Islet of Langerhans (tissue), 1 donor: ENCODE data around the gene MYO3B.
"Not testable (repeated sequence)": the region's sequence is repeated elsewhere in the genome, so short reads cannot be mapped to it uniquely, and the experiment has no call there.

Experiments used
- FAIRE-seq: peaks from one replicate; lab custom pipeline; 2011; peaks lifted over from hg19 to GRCh38; lab: Jason Lieb, UNC

Gene MYO3B

DNA sequence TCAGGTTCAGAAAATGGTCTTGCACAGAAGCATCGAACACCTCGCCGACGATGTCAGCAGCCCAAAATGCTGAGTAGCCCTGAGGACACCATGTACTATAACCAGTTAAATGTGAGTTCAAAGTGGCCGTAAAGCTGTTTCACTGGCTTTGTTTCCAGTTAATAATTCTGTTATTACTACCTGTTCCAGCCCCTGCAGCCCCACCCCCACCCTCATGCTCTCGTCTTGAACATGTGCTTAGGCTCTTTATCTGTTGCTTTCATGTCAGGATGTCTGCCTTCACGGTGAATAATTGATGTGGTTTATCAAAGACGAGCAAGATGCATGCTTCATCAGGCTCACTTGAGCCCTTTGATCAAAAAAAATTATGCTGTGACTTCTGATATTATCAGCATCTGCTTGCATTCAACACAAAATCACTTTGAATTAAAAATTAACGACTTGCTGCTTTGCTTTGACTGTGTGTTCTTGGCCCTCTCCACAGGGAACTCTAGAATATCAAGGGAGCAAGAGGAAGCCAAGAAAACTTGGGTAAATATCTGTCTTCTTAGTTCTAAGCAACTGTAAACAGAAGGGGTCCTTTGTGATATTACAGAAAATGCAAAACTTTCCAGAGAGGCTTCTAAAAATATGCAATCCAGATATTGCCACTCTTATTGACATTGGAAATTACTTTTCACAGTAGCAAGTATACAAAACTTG is 473.8 kb downstream of the MYO3B start:
- FAIRE-seq: no peak

DNA sequence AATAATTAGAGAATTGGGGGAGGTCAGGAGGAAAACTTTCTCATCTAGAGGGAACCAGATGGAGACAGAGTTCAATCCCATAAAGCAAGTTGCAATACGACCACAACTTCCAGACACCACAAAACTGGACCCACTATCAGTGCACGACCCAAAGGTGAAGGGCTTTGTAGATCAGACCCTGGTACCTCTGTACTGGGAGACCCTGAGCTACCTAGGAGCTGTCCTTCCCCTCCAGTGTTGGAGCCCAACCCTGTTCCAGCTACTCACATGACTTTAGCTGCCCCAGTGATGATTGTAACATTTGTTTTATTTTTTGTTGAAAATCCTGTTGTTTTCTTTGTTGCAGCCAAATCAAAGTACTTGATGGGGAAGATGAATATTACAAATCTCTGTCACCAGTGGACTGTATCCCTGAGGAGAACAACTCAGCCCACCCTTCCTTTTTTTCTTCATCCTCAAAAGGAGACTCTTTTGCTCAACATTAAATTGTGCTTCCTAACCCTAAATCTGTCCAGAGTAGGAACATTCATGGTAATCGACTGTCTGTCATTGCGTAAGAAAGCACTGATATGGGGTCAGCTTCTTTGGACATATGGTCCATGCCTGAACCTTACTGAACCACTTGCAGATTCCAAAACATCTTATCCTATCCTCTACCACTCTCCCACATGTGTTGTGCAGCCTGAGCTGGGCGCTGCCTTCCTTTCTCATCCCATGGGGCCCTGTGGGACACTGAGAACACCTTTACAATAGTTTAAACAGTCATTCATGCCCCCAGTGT is 474.9 kb downstream of the MYO3B start:
- no peak for FAIRE-seq

DNA sequence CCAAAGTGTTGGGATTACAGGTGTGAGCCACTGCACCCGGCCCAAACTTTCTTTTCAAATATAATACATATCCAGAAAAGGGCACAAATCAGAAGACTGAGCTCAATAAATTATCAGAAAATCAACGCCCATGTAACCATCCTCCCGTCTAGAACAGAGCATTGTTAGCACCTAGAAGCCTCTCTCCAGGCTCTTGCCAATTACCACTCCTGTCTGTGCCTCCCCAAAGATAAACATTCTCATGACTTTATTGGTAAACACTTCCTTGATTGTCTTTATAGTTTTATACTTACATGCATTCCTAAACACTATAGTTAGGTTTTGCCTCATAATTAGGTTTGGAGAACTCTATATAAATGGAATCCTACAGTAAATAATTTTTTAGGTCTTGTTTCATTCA is 478.7 kb downstream of the MYO3B start:
- no peak for FAIRE-seq

DNA sequence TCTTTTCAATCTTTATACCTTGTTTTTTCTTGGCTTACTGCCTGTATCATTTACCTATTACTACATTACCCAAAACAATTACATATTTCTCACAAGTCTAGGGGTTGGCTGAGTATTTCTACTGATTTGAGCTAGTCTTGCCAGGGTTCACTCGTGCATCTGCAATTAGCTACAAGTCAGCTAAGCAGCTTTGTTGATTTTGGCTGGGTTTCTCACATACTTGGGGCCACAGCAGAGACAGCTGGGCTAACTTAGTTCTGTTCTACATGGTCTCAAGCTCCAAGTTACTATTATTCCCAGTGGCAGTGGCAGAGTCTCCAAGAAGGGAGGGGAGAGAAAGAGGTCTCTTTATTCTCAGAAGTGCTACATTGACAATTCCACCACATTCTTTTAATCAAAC is 482.5 kb downstream of the MYO3B start:
- FAIRE-seq: no peak

DNA sequence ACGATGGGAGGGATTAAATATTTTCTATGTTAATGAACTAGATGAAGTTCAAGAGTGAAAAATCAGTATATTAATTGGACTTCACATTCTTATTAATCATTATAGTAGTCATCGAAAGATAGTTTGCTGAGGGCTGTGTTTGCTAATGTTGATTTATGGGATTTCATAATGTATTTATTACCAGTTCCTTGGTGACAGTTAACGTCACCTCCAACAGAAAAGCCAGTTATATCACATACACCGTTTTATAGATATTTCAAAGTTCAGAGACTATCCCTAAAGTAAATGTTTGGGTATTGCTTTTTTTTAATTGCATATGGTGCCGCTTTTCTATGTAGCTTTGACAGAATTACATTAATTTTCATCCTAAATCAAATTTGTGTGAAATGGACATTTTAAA is 487.8 kb downstream of the MYO3B start:
- no peak for FAIRE-seq

DNA sequence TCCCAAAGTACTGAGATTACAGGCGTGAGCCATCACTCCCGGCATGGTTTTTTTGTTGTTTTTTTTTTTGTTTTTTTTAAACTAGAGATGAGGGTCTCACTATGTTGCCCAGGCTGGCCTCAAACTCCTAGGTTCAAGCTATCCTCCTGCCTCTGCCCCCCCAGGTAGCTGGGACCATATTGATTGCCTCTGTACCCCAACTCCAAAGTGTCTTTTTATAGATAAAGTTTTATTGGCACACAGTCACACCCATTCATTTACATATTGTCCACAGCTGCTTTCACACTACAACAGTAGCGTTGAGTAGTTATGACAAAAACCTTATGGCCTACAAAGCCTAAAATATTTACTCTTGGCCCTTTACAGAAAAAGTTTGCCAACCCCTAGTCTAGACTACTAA is 492.0 kb downstream of the MYO3B start:
- no peak for FAIRE-seq

DNA sequence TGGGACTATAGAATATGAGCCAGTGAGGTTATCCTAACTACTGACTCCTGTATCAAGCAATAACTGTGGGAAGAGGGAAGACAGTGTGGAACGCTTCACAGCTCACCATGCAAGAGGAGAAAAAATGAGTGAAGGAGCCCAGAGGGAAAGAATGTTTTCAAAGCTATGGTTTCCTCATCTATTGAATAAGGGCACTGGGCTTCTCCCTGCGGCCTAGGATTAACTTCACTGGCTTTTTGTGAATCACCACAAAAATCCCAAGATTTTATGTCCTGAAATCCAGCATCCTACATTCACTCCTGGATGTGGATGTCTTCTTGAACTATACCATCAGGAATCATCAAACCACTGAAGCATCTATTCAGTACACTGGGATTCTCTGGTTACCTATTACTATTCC is 492.7 kb downstream of the MYO3B start:
- no peak for FAIRE-seq

DNA sequence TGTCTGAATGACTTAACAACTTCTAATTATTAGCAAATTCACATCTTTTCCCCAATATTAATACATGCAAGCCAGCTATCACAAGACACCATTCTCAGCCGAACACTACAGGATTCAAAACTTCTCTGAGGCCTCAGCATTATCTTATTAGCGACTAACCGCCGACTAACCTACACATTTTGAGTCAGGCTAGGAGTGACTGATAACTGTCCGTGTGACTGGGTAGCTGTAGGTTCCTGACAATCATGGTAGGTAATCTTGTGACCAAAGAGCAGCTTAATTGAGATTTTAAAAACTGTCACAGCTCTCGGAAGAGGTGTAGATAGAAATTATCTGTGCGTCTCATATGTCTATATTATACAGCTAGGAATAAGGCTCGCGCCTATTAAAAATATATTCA is 493.1 kb downstream of the MYO3B start:
- no peak for FAIRE-seq

DNA sequence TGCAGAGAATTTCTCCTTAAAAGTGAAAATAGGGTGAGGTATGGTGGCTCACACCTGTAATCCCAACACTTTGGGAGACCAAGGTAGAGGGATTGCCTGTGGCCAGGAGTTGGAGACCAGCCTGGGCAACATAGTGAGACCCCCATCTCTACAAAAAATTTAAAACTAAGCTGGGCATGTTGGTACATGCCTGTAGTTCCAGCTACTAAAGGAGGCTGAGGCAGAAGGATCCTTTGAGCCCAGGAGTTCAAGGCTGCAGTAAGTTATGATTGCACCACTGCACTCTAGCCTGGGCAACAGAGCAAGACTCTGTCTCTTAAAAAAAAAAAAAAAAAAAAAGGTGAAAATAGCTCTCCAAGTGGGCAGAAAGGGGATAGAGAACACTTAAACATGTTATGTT is 496.3 kb downstream of the MYO3B start:
- not testable (repeated sequence) for FAIRE-seq

DNA sequence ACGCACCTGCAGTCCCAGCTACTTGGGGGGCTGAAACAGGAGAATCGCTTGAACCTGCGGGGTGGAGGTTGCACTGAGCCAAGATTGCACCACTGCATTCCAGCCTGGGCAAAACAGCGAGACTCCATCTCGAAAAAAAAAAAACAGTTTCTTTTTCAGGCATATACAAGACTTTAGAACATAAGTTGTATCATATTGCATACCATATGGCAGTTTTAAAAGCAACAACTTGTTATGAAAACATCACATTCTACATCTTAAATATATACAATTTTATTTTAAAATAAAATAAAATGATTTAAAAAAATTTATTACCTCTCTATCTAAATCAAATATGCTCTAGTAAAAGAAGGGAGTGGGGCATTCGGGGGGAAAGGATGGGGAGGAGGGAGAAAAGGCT is 497.8 kb downstream of the MYO3B start:
- FAIRE-seq: no peak

DNA sequence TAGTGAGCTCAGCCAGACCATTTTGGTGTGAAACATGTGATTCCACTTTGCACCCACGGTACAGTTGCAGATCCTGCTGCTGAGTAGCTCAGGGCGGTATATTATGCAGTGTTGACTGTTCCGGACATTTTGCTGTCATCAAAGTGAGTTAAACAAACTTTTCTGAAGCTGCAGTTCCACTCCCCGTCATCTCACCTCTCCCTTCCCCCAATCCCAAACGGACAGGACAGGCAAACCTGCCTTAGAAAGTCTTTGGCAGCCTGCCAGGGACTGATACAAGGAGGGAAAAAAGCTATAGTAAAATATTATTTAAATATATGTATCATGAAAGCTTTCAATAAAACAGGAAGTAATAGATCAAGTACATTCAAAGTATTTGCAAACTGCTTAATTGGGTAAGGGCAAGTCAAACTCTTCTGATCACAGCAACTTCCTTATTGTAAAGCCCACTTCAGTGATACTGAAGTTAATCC is 501.7 kb downstream of the MYO3B start:
- no peak for FAIRE-seq

DNA sequence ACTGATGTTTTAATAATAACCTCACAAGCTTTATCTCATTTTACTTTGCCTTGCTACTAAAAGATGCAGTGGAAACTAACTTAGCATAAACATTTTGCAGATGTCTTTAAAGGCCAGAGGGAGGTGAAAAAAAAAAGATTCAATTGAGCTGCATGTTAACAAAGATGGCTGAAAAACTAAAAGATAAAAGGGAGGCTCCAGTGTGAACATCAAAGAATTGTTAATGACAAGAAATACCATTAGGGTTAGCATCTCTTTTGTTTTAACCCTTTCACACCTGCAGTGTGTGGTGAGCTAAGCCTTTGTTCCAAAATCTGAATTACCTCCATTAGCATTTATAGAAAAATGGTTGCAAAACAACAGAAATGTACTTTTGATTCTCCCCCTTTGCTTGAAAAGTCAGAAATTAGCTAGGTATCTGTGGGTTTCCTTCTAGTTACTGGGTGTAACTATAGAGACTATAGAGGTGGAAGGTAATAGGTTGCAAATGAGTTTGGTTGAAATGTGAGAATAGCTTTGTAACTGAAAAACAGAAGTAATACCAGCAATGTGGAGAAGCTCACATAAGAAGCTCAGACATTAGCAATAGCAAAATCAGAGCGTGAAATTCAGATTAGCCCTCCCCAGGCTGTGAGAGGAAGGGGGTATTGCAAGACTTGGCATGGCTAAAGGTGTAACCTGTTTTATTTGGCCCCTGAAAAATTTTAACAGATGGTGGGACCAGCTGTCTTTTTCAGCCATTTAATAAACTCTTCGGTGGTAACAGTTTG is 502.4 kb downstream of the MYO3B start:
- FAIRE-seq: no peak

DNA sequence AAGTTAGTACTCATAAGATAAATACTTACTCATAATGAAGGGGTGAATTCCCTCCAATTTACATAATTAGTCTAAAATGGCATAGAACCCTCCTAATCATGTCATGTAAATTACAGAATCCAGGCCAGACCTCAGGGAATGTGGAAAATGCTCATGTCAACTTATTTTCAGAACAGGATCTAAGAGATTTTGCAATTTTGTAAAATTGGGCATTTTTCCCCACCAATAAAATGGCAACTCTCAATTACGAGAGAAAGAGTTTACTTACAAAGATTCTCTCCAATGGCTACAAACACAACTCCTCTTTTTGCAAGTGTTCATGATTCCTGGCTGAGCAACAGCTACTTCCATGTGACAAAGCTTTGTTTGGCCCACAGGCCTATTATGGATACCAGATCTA is 503.4 kb downstream of the MYO3B start:
- no peak for FAIRE-seq

DNA sequence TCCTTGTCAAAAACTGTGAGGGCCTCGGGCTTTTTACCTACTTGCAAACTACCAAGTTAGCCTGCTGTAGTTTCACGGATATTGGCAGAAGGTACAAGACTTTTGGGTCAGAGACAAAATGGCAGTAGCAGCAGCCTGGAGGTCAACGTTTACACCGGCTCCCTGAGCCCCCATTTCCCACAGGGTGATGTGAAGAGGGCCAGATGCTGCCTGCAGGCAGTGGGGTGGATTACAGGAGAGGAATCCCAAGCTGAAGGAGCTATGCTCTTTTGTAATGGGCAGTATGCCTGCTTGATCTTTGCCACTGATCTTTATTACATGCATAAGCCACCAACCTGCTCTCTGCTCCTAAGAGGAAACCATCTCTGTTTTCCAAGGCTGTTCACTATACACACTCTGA is 507.6 kb downstream of the MYO3B start:
- no peak for FAIRE-seq

DNA sequence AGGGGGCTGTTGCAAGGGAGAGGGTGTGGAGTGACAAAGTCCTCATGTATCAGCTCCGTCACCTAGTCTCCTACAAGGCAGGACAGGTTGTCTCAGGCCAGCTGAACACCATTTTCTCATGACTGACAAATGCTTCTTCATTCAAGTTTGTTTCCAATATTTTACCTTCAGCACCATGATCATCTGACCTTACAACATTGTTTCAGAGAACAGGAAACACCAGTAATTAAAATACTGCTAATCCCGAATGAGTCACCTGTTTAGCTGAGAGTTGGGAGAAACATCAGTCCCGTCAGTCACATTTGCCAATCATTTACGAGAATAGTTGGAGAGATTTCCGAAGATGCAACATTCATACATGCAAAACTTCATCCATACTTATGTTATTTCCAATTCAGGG is 511.5 kb downstream of the MYO3B start:
- no peak for FAIRE-seq

DNA sequence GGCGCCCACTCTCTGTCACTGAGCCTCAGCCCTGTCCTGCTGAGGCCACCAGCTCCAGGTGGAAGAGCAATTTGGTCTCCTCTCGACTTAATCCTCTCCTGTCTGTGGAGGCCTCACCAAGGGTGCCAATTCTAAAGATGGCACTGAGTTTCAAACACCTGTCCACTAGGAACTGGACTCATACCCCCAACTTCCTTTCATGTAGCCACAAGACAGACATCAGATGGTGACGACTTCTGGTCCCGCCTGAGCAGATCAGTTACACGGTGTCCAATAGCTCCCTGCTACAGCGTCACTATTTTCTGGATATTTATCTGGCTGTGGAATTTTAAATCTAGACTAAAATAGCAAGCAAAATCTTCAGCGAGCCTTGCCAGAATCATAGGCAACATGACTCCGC is 512.7 kb downstream of the MYO3B start:
- no peak for FAIRE-seq

DNA sequence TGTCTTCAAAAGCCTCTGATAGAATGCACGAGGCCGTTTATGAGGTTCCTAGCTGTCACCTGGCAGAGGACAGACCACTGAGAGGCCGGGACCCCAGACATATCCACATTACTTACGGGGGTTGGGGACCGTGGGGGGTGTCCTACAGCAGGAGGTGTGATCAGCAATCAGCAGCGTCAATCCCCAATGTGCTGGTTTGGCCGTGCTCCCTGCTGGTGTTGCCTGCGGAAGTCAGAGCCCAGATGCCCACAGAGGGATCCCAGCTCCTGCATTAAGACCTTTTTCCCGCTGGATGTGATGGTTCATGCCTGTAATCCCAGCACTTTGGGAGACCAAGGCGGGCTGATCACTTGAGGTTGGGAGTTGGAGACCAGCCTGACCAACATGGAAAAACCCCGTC is 516.4 kb downstream of the MYO3B start:
- FAIRE-seq: peak; percentile 80

DNA sequence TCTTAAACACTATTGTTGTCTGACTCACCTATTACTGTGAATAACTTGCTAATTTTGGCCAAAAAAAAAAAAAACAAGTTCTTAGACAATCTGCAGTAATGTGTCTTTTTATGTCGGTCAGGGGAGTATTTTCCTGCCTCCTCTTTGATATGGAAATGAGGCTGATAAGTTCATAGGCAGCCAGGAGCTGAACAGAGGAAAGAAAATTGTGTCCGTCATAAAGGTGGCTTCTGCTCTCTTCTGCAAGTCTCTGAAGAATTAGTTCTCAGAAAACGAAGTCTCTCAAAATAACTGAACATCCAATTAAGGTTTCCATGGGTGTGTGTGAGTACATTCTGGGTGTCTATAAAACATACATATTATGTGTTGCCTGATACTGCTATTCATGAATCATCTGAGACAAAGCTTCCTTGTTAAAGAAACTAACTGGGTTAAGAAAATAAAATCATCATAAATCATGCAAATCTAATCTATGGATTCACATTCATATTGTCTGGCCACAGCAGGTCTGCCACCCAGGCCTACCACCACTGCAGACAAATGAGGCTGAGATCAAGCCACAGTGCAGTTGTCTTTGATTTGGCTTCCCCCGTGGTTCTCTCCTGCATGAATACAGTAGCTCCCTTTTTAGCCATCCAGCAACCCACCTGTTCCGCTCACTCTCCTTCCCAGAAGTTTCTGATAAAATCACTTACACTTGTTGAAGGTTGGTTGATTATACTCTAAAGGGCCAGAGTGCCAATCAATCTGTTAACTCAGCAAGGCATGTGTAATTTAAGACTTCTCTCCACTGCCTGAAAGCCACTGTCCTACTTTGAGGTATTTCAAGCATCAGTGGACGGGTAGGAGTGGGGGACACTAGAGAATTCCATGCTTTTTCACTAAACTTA is 517.8 kb downstream of the MYO3B start:
- FAIRE-seq: no peak

DNA sequence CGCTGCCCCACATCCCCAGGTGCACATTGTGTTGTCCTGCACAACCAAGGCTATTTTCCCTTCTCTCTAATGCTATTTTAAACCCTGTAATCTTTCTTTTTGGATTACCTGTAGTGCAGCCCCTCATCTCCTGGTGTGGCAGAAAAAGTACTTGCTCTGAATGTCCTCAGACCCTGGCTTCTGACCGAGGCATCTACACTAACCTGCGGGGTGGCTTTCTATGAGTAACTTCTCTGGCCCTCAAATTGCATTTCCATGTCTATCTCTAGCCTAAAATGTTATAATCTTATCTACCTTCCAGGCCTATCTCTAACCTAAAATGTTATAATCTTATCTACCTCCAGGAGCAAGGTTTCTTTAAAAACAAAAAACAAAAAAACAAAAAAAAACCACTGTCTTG is 519.0 kb downstream of the MYO3B start:
- no peak for FAIRE-seq

DNA sequence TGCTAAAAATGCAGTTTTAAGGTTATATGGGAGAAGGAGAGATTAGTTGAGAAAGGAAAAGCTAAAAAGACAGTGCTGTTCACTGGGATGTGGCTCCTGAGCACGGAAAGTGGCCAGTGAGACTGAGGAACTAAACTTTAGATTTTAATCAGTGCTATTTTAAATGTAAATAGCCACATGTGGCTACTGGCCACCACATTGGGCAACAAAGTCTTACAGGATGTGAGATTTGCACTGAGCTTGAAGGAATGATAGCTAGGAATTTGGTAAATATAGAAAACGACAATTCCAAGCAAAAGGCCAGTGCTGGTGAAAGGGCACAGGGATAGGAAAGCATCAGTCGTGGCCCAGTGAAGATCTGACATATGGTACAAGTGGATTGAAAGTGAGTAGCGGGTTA is 523.1 kb downstream of the MYO3B start:
- no peak for FAIRE-seq

DNA sequence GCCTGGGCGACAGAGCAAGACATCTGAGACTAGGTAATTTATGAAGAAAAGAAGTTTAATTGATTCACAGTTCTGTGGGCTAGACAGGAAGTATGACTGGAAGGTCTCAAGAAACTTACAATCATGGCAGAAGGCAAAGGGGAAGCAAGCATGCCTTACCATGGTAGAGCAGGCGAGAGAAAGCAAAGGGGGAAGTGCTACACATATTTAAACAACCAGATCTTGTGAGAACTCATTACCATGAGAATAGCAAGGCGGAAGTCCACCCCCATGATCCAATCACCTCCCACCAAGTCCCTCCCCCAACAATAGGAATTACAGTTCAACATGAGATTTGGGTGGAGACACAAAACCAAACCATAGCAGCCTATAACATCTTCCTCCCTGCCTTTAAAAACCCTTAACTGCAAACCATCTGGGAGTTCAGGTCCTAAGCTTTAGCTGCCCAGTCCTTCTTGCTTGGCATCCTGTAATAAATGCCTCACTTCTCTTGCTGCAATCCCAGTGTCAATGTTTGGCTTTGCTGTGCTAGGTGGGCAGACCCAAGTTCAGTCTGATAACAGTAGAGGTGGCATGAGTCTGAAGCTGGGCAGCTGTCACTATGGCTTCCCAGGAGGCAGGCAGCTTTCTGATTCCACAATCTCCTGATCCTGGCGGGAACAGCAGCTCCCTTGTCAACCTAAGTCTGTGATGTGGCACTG is 526.0 kb downstream of the MYO3B start:
- no peak for FAIRE-seq
